Esophagus squamous epithelium (tissue), 4 donors: ENCODE data around the gene LIMS2.

Experiments used
- POLR2A ChIP-seq, 4 donors: fragments of 450-650 bp; IDR thresholded peaks; one replicate each; pipeline ENCODE4 v1.6.1; 2017; ENCODE audit warnings: antibody characterized with exemption in 4 of 4, mild to moderate bottlenecking in 4 of 4, moderate library complexity in 3 of 4
- TF ChIP-seq, protein P1 (sequence below), 6 experiments: fragments of 450-650 bp in 4 of 6; fragments of 200-600 bp in 2 of 6; sonication (generic) in 2 of 6; IDR thresholded peaks; one replicate each; pipeline ENCODE4 v1.5.1; 2016 to 2019; ENCODE audit warnings: antibody characterized with exemption in 6 of 6, mild to moderate bottlenecking in 4 of 6, moderate library complexity in 4 of 6

GRCh38 chr2:127644066-127645025, 31.0 kb downstream of the LIMS2 start:
- TF ChIP-seq, protein P1, sequence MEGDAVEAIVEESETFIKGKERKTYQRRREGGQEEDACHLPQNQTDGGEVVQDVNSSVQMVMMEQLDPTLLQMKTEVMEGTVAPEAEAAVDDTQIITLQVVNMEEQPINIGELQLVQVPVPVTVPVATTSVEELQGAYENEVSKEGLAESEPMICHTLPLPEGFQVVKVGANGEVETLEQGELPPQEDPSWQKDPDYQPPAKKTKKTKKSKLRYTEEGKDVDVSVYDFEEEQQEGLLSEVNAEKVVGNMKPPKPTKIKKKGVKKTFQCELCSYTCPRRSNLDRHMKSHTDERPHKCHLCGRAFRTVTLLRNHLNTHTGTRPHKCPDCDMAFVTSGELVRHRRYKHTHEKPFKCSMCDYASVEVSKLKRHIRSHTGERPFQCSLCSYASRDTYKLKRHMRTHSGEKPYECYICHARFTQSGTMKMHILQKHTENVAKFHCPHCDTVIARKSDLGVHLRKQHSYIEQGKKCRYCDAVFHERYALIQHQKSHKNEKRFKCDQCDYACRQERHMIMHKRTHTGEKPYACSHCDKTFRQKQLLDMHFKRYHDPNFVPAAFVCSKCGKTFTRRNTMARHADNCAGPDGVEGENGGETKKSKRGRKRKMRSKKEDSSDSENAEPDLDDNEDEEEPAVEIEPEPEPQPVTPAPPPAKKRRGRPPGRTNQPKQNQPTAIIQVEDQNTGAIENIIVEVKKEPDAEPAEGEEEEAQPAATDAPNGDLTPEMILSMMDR (IDR thresholded peaks at IDR 0.05): no peak
- no peak for TF ChIP-seq POLR2A (IDR thresholded peaks at IDR 0.05)
